Measurements from ENCODE around the gene SERPINA1. TPM values are rescaled to one million over a fixed set of nuclear protein-coding genes. Genes with fewer than 3 reads are reported as not detected.
A peak's percentile ranks its signal among the peaks of the same experiment; 100 is the strongest.

SERPINA1 gene
- total and polyA plus RNA-seq, 4 donors: 3.5 to 29.8 (median 20.4) TPM

DNA sequence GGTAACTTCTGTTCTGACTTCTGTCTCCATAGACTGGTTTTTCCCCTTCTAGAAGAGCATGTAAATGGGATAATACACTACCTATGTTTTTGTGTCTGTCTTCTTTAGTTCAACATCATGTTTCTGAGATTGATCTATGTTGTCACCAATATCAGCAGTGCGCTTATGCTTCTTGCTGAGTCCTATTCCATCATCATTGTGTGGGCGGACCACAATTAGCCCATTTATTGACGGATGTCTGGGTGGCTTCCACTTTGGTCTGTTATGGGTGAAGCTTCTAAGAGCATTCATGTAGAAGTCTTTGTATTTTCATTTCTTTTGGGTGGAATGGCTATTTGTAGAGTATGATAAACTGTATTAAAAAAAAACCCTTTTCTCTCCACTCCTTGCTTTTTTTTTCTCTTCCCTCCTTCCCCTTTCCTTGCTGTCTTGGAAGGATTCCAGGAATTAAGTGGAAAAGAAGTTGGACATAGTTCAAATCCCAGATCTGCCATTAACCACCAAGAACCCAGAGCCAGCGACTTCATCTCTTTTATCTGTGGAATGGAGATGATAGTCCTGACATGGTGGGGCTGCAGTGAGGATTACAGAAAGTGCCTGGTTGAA, 7.0 kb upstream of the SERPINA1 start:
- Histone ChIP-seq H3K4me3 (ENCODE audit: low read length in 2 of 2) (no peak overlapping the region), H3K27ac (ENCODE audit: low read depth in 1 of 2, low read length in 2 of 2) (no peak overlapping the region), H3K9me3 (ENCODE audit: control insufficient read depth, low read length) (no peaks in the 10 kb centered on the region), H3K27me3 (ENCODE audit: control insufficient read depth in 1 of 2, insufficient read depth in 2 of 2, low read length in 1 of 2) (no peaks in the 10 kb centered on the region), H3K36me3 (ENCODE audit: control insufficient read depth in 1 of 2, insufficient read depth in 2 of 2, low read length in 1 of 2) (no peaks in the 10 kb centered on the region), H3K4me1 (ENCODE audit: control insufficient read depth in 1 of 2, insufficient read depth in 2 of 2, low read length in 2 of 2) (no peaks in the 10 kb centered on the region)
- no peak for ATAC-seq (ENCODE audit: low FRiP score)
- intact Hi-C loops (cut with DNase I): no loop called here
- WGBS, 2 donors: 83 to 90% methylated on average over 4 of the region's 4 CpGs
- DNase-seq: no peak

DNA sequence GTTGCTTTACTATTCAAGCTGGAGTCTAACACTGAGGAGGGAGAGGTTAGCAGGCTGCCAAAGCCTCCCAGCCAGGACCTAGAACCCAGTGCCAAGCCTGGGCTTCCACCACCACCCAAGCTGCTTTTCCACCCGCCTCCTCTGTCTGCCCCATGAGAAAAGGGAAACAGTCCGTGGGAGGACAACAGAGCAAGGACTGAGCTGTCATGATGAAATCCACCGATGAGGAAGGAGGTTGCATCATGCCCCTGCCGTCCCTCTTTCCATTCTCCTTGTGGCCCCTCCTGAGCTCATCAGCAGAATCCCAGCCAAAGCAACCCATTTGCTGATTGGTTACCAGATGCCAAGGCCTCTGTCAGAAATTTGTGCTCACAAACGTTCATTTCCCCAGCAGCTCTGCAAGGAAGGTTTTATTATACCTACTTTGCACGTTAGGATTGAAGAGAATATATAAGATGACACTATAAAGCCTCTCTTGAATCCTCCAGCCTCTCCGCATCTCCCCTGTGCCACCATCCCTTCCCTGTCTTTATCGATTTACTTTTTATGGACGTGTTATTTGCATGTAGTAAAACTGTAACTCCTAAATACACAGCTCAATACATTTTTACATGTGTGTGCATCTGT, 6.3 kb upstream of the SERPINA1 start:
- H3K27me3 ChIP-seq (ENCODE audit: control insufficient read depth in 1 of 2, insufficient read depth in 2 of 2, low read length in 1 of 2): no peaks in the 10 kb centered on the region
- 36% methylated on average over 9 of the region's 9 CpGs for WGBS, 2 donors
- intact Hi-C loops (cut with DNase I): no loop called here
- no peaks in the 10 kb centered on the region for H3K9me3 ChIP-seq (ENCODE audit: control insufficient read depth, low read length)
- no peak overlapping the region for H3K4me3 ChIP-seq (ENCODE audit: low read length in 2 of 2)
- no peak overlapping the region for H3K27ac ChIP-seq (ENCODE audit: low read depth in 1 of 2, low read length in 2 of 2)
- no peaks in the 10 kb centered on the region for H3K36me3 ChIP-seq (ENCODE audit: control insufficient read depth in 1 of 2, insufficient read depth in 2 of 2, low read length in 1 of 2)
- DNase-seq (peak in 1 of 2 donors; percentile 82), ATAC-seq (ENCODE audit: low FRiP score) (peak; percentile 63)
- H3K4me1 ChIP-seq (ENCODE audit: control insufficient read depth in 1 of 2, insufficient read depth in 2 of 2, low read length in 2 of 2): no peaks in the 10 kb centered on the region

DNA sequence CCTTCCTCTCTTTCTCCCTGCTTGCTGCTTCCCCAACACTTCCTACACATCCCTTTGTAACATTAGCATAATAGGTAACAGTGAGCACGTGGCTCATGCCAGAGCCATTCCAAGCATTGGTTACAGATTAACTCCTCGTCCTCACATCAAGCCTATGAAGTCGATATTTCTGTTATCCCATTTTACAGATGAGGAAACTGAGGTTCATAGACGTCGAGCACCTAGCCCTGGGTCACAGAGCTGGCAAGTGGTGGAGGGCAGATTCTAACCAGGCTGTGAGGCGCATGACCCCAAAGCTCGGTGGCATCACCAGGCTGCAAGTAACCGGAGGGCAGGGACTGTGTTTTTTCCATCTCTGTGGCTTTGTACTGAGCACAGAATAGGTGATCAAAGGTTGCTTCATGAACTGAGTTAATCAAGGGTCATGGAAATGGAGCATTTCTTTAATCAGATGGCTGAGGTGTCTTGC, 5.7 kb upstream of the SERPINA1 start:
- Histone ChIP-seq H3K9me3 (ENCODE audit: control insufficient read depth, low read length) (no peaks in the 10 kb centered on the region), H3K4me1 (ENCODE audit: control insufficient read depth in 1 of 2, insufficient read depth in 2 of 2, low read length in 2 of 2) (no peaks in the 10 kb centered on the region), H3K4me3 (ENCODE audit: low read length in 2 of 2) (no peak overlapping the region), H3K36me3 (ENCODE audit: control insufficient read depth in 1 of 2, insufficient read depth in 2 of 2, low read length in 1 of 2) (no peaks in the 10 kb centered on the region), H3K27ac (ENCODE audit: low read depth in 1 of 2, low read length in 2 of 2) (no peak overlapping the region), H3K27me3 (ENCODE audit: control insufficient read depth in 1 of 2, insufficient read depth in 2 of 2, low read length in 1 of 2) (no peaks in the 10 kb centered on the region)
- no peak for DNase-seq
- 80 to 87% methylated on average over 8 of the region's 8 CpGs for WGBS, 2 donors
- intact Hi-C loops (cut with DNase I): no loop called here
- ATAC-seq (ENCODE audit: low FRiP score): no peak

DNA sequence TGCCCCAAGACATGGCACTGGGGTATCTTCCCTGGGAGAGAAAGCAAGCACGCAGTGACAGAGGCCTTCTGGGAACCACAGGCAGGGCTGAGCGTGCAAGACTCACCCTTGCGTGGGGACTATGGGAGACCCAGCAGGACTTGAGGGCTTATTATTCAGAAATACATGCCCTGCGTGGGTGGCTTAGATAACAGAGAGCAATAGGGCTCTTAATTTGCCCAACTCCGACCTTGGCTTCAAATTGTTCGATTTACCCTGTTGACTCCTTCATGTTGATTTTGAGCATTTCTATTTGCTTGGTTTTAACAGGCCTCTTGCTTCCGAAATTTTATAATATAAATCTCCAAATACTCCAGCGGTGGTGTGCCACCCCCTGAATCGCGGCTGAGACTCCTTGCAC, 5.1 kb upstream of the SERPINA1 start:
- H3K9me3 ChIP-seq (ENCODE audit: control insufficient read depth, low read length): no peaks in the 10 kb centered on the region
- intact Hi-C loops (cut with DNase I): no loop called here
- no peak overlapping the region for H3K4me3 ChIP-seq (ENCODE audit: low read length in 2 of 2)
- no peaks in the 10 kb centered on the region for H3K27me3 ChIP-seq (ENCODE audit: control insufficient read depth in 1 of 2, insufficient read depth in 2 of 2, low read length in 1 of 2)
- H3K4me1 ChIP-seq (ENCODE audit: control insufficient read depth in 1 of 2, insufficient read depth in 2 of 2, low read length in 2 of 2): no peaks in the 10 kb centered on the region
- H3K27ac ChIP-seq (ENCODE audit: low read depth in 1 of 2, low read length in 2 of 2): no peak overlapping the region
- DNase-seq (no peak), ATAC-seq (ENCODE audit: low FRiP score) (no peak)
- H3K36me3 ChIP-seq (ENCODE audit: control insufficient read depth in 1 of 2, insufficient read depth in 2 of 2, low read length in 1 of 2): no peaks in the 10 kb centered on the region
- 92 to 95% methylated on average over 10 of the region's 10 CpGs for WGBS, 2 donors

DNA sequence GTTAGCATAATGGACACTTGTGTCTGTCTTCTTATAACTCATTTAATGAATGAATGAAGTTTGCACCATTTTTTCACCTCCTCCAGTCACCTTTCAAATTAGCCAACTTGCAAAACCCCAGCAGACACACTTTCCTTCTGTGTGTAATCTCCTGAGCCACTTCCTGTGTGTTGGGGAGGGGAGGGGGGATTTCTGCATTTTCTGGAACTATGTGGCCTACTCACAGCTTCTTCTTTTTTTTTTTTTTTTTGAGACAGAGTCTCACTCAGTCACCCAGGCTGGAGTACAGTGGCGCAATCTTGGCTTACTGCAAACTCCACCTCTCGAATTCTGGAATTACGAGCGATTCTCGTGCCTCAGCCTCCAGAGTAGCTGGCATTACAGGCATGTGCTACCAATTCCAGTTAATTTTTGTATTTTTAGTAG, 4.1 kb upstream of the SERPINA1 start:
- no peak overlapping the region for H3K4me3 ChIP-seq (ENCODE audit: low read length in 2 of 2)
- no peaks in the 10 kb centered on the region for H3K27me3 ChIP-seq (ENCODE audit: control insufficient read depth in 1 of 2, insufficient read depth in 2 of 2, low read length in 1 of 2)
- intact Hi-C loops (cut with DNase I): no loop called here
- no peaks in the 10 kb centered on the region for H3K9me3 ChIP-seq (ENCODE audit: control insufficient read depth, low read length)
- H3K4me1 ChIP-seq (ENCODE audit: control insufficient read depth in 1 of 2, insufficient read depth in 2 of 2, low read length in 2 of 2): no peaks in the 10 kb centered on the region
- ATAC-seq (ENCODE audit: low FRiP score) (no peak), DNase-seq (peak in 1 of 2 donors; percentile 84)
- no peak overlapping the region for H3K27ac ChIP-seq (ENCODE audit: low read depth in 1 of 2, low read length in 2 of 2)
- 73 to 78% methylated on average over 5 of the region's 5 CpGs for WGBS, 2 donors
- no peaks in the 10 kb centered on the region for H3K36me3 ChIP-seq (ENCODE audit: control insufficient read depth in 1 of 2, insufficient read depth in 2 of 2, low read length in 1 of 2)

DNA sequence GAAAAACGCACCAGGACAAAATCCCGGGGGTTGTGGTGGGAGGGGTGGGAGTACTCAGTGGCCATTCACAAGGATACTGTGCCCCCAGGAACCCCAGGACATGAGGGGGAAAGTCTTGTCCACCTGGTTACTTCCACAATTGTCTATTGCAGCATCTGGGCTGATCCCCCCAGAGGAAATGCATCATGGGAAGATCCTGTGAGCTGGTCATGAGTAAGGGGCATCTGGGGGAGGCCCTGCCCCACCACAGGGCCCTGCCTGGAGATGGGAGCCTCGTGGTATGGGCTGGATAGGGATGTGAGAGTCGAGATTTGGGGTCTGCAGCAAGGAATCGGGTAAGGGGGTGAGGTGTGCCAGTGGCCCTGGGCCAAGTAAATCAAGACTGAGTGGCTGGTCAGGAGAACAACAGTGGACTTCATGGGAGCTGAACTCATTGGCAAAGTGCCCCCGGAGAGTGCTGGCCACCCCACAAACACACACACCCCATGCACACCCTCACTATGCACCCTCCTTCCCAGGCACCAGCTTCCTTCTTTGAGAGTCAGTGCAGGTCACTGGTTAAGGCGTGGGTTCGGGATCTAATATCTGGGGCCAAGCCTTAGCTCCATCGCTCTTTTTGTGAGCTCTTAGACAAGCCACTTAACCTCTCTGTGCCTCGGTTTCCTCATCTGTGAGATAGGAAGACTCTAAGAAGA, 3.0 kb upstream of the SERPINA1 start:
- no peak for ATAC-seq (ENCODE audit: low FRiP score)
- Histone ChIP-seq H3K4me1 (ENCODE audit: control insufficient read depth in 1 of 2, insufficient read depth in 2 of 2, low read length in 2 of 2) (no peaks in the 10 kb centered on the region), H3K36me3 (ENCODE audit: control insufficient read depth in 1 of 2, insufficient read depth in 2 of 2, low read length in 1 of 2) (no peaks in the 10 kb centered on the region), H3K4me3 (ENCODE audit: low read length in 2 of 2) (no peak overlapping the region), H3K27ac (ENCODE audit: low read depth in 1 of 2, low read length in 2 of 2) (no peak overlapping the region), H3K9me3 (ENCODE audit: control insufficient read depth, low read length) (no peaks in the 10 kb centered on the region), H3K27me3 (ENCODE audit: control insufficient read depth in 1 of 2, insufficient read depth in 2 of 2, low read length in 1 of 2) (no peaks in the 10 kb centered on the region)
- intact Hi-C loops (cut with DNase I): no loop called here
- 87 to 89% methylated on average over 10 of the region's 10 CpGs for WGBS, 2 donors
- no peak for DNase-seq

DNA sequence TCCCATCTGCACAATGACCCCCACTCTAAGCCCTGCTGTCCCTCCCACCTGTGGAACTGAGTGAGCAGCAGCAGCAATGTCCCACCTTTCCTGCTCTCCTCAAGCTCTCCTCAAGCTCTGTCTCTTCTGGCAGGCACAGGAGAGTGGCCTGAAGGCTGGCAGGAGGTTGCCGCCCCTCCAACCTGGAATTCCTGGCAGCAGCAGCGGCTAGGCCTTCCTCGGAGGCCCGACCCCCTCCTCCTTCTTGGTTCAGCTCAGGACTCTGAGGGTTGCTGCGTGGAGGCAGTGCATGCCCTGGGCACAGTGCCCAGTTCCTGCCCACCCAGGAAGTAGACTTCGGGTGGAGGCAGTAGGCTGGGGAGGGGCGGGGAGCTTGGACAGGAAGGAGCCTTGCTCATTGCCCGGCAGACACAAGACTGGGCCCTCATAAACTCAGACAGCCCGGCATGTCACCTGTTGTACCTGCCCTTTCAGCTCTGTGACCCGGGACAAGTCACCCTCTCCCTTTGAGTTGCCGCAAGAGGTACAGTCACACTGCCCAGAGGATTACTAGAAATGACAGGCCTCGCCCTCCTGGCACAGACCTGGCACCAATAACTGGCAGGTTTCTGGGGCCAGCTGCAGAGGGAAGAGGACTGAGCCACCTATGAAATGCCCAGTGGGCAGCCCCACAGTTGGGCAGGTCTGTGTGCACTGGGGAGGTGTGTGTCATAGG, 2.1 kb upstream of the SERPINA1 start:
- intact Hi-C loops (cut with DNase I): no loop called here
- ATAC-seq (ENCODE audit: low FRiP score) (no peak), DNase-seq (peak in 1 of 2 donors; percentile 89)
- Histone ChIP-seq H3K4me1 (ENCODE audit: control insufficient read depth in 1 of 2, insufficient read depth in 2 of 2, low read length in 2 of 2) (no peaks in the 10 kb centered on the region), H3K9me3 (ENCODE audit: control insufficient read depth, low read length) (no peaks in the 10 kb centered on the region), H3K4me3 (ENCODE audit: low read length in 2 of 2) (no peak overlapping the region), H3K27me3 (ENCODE audit: control insufficient read depth in 1 of 2, insufficient read depth in 2 of 2, low read length in 1 of 2) (no peaks in the 10 kb centered on the region), H3K36me3 (ENCODE audit: control insufficient read depth in 1 of 2, insufficient read depth in 2 of 2, low read length in 1 of 2) (no peaks in the 10 kb centered on the region), H3K27ac (ENCODE audit: low read depth in 1 of 2, low read length in 2 of 2) (no peak overlapping the region)
- WGBS, 2 donors: 27 to 34% methylated on average over 12 of the region's 12 CpGs

DNA sequence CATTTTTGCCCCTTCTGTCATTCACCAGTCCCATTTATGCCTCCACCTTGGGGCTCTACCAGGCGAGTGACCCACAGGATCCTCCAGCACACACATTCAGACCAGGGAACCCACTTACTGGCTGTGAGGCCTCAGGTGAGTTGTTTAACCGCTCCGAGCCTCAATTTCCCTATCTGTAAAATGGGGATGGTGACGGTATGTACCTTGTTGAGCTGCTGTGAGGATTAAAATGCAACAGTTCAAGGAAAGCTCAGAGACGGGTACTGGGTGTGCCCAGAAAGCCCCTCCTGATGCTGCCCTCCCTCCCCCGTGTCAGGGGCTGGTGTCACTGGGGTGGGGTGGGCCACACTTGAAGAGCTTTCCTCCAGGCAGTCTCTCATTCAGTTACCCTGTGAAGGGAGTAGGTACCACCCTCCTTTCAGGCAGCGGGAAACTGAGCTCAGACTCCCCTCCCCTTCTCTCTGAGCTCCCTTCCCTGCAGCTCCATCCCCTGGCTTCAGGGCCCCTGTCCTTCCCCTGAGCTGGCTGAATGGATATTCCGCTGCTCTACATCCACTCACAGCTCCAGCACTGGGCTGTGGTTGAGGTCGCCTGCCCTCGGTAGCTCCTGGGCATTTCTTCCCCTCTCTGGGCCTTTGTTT, 1.4 kb upstream of the SERPINA1 start:
- no peaks in the 10 kb centered on the region for H3K9me3 ChIP-seq (ENCODE audit: control insufficient read depth, low read length)
- 81 to 87% methylated on average over 10 of the region's 10 CpGs for WGBS, 2 donors
- intact Hi-C loops (cut with DNase I): no loop called here
- H3K36me3 ChIP-seq (ENCODE audit: control insufficient read depth in 1 of 2, insufficient read depth in 2 of 2, low read length in 1 of 2): no peaks in the 10 kb centered on the region
- ATAC-seq (ENCODE audit: low FRiP score): no peak
- H3K4me1 ChIP-seq (ENCODE audit: control insufficient read depth in 1 of 2, insufficient read depth in 2 of 2, low read length in 2 of 2): no peaks in the 10 kb centered on the region
- no peak overlapping the region for H3K4me3 ChIP-seq (ENCODE audit: low read length in 2 of 2)
- DNase-seq: no peak
- H3K27me3 ChIP-seq (ENCODE audit: control insufficient read depth in 1 of 2, insufficient read depth in 2 of 2, low read length in 1 of 2): no peaks in the 10 kb centered on the region
- no peak overlapping the region for H3K27ac ChIP-seq (ENCODE audit: low read depth in 1 of 2, low read length in 2 of 2)
